RWPE1 (cell line): ENCODE measurements around the gene DNASE1L2.
A peak's percentile ranks its signal among the peaks of the same experiment; 100 is the strongest.

Experiments used
- CTCF ChIA-PET: fragments of 350-600 bp; sonication (Branson Sonifier 250); formaldehyde crosslinking; extraction: SDS; loops from one replicate; lab custom pipeline; 2021; lab: Yijun Ruan, JAX
- POLR2A ChIA-PET: fragments of 400-600 bp; formaldehyde crosslinking; extraction: SDS; loops from one replicate; lab custom pipeline; 2020; ENCODE audit warnings: antibody characterized with exemption; ENCODE audit not compliant: low non-redundant PET; lab: Yijun Ruan, JAX
- DNase-seq: peaks from one replicate; pipeline ENCODE4 v3.0.0; 2012; ENCODE audit warnings: low spot score
- H3K27ac ChIP-seq: fragments of 450-650 bp; 2 replicates; pipeline ENCODE4 v1.5.1; 2017
- TF ChIP-seq, protein P1 (sequence below): fragments of 450-650 bp; conservative IDR thresholded peaks from 2 replicates; pipeline ENCODE4 v1.5.1; 2017; ENCODE audit warnings: low read depth, mild to moderate bottlenecking

The DNASE1L2 gene

DNA sequence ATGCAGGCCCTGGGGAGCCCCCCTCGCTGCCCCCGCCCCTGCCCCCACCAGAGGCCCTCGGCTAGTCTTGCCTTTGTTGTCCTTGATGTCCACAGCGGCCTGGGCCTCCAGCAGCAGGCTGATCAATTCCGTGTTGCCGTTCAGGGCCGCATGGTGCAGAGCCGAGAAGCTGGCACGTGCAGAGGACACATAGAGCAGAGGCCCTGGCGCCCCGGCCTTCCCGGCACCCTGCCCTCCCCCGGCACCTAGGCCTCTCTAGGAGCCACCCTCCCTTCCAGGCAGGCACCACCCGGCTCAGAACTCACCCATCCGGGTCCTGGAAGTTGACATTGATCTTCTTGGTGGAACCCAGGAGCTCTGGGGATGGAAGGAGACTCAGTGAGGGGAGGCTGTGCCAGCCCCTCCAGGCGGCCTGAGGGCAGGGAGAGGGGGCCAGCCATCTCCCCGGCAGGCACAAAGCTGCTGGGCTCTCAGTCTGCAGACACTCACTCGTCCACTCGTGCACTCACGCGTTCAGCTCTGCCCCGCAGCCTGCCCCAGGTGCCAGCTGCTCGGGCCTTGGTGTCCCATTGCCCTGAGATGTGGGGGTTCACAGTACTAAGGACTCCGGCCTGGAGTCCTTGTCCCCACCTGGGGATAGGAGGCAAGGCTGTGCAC is 46.1 kb upstream of the DNASE1L2 start:
- ChIA-PET POLR2A (no interaction called here), CTCF (interaction anchor here (0.5 kb wide), 1 partner anchor 599 kb away, joined by 3 read pairs; no protein-coding TSS in a partner anchor)
- H3K27ac ChIP-seq = peak overlapping the region; percentile 10; the same call in 1 of the 2 replicates
- TF ChIP-seq, protein P1, sequence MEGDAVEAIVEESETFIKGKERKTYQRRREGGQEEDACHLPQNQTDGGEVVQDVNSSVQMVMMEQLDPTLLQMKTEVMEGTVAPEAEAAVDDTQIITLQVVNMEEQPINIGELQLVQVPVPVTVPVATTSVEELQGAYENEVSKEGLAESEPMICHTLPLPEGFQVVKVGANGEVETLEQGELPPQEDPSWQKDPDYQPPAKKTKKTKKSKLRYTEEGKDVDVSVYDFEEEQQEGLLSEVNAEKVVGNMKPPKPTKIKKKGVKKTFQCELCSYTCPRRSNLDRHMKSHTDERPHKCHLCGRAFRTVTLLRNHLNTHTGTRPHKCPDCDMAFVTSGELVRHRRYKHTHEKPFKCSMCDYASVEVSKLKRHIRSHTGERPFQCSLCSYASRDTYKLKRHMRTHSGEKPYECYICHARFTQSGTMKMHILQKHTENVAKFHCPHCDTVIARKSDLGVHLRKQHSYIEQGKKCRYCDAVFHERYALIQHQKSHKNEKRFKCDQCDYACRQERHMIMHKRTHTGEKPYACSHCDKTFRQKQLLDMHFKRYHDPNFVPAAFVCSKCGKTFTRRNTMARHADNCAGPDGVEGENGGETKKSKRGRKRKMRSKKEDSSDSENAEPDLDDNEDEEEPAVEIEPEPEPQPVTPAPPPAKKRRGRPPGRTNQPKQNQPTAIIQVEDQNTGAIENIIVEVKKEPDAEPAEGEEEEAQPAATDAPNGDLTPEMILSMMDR = no peak
- no peak for DNase-seq

DNA sequence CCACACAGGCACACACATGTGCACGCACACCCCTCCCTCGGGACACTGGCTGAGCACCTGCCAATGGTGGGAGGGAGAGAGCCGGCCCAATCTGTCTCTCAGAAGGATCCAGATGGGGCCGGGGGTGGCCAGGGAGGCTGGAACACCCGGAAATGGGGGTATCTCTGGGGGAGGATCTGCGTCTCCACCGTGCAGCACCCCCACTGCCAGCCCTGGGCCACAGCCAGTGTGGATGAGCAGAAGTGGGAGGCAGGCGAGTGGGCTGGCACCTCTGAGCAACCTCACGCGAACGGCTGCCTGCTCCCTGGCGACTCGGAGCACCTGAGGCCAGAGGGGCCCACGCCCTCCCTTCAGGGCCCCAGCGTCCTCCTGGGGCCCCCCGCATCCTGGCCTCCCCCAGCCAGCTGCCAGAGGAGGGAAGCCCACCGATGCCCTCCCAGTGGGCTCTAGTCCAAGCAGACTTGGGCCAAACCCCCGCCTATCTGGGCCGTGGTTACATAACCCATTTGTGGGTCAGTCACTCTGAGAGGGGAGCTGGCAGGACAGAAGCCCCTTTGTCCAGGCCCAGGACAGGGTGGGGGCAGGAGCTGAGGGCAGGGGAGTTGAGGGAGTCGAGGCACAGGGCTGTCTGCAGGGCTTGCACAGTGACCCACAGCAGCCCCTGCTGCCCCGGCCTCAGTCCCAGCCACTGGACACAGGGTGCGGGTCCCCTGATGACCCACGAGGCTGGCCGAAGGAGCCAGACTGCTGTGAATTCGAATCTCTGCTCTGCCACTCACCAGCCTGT is 45.4 kb upstream of the DNASE1L2 start:
- CTCF ChIA-PET = interaction anchor here (0.5 kb wide), 1 partner anchor 598 kb away, joined by 3 read pairs; no protein-coding TSS in a partner anchor
- H3K27ac ChIP-seq = peak overlapping the region; percentile 14
- TF ChIP-seq, protein P1 = no peak
- no peak for DNase-seq
- POLR2A ChIA-PET = no interaction called here

DNA sequence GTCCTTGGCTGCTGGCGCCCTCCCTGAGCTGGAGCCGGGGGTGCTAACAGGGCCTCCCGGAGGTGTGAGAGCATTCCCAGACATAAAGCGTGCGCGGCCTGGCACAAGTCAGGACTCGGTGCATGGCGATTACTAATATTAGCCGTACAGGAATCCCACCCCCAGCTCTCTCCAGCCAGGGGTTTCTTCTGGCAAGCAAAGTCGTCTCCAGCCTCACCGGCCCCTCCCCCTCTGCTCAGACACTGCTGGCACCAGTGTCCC is 44.9 kb upstream of the DNASE1L2 start:
- H3K27ac ChIP-seq = peak overlapping the region; percentile 14; the same call in 1 of the 2 replicates
- ChIA-PET POLR2A (no interaction called here), CTCF (no interaction called here)
- DNase-seq = no peak
- TF ChIP-seq, protein P1 = no peak

DNA sequence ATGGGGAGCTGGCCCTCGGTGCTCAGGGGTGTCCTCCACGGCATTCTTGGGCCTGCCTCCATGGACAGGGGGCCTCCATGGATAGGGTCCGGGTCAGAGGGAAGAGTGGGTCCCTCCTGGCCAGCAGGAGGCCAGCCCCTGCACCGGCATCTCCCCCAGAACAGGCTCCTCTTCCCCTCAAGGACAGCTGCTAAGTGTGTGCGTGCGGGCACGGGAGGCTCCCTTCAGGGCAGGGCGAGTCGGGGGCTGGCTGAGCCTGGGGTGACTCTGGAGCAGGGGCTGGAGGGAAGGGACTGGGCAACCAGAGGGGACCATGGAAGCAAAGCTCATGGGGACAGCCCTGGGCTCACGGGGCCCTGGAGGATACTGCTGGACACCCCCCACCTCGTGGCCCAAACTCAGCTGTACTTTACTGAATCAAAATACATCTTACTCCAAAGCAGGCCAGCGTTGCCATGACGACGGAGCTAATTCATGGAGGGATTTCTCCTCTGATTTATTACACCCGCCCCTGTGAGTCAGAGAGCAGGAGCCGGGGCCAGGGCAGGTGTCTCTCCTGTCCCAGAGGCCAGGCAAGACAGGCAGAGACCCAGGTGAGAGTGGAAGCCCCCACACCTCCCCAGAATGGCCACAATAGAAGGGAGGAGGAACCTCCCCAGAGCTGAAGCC is 41.9 kb upstream of the DNASE1L2 start:
- TF ChIP-seq, protein P1 = no peak
- peak; percentile 74 for DNase-seq
- H3K27ac ChIP-seq = no peak overlapping the region; the same call in 1 of the 2 replicates
- POLR2A ChIA-PET = interaction anchor here (1.0 to 1.5 kb wide), 3 partner anchors 31 to 57 kb away, joined by 3 to 9 read pairs (median 4); partner anchors contain the start of gene ECI1
- CTCF ChIA-PET = interaction anchor here (0.6 to 2.5 kb wide), 18 partner anchors 9 to 324 kb away, joined by 3 to 10 read pairs (median 3); partner anchors contain the start of genes ECI1, MLST8 and TEDC2

DNA sequence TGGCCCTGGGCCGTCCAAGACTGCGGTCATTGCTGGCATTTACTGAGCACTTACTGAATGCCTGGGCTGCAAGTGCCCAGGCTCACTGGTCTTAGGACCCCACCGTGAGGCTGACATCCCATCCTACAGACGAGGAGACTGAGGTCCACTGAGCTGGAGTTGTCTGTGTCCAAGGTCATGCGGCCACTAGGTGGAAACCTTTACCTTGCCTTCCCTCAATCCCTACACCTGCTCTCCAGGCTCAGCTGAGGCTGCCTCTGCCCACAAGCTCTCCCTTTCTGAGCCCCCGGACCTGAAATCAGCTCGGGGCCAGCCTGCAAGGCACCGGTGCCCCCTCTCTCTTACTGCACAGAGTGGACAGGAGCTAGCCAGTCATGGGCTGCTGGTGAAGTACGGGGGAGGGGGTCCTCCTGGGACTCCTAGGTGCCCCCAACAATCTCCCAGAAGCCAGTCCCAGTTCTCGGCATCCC is 41.4 kb upstream of the DNASE1L2 start:
- DNase-seq = peak; percentile 55
- POLR2A ChIA-PET = interaction anchor here (1.0 to 1.5 kb wide), 3 partner anchors 31 to 56 kb away, joined by 3 to 9 read pairs (median 4); partner anchors contain the start of gene ECI1
- H3K27ac ChIP-seq = no peak overlapping the region; the same call in 1 of the 2 replicates
- TF ChIP-seq, protein P1 = peak; percentile 57
- CTCF ChIA-PET = interaction anchor here (0.6 to 2.5 kb wide), 20 partner anchors 9 to 307 kb away, joined by 3 to 10 read pairs (median 4); partner anchors contain the start of genes MLST8 and TEDC2
